Suppressor macrophage (primary cell): ENCODE measurements around the gene RBP4.
"Not testable (repeated sequence)": the region's sequence is repeated elsewhere in the genome, so short reads cannot be mapped to it uniquely, and the experiment has no call there.

Experiments used
- DNase-seq, 4 experiments: peaks; one replicate each; pipeline ENCODE4 v3.0.0-alpha.2; 2020 to 2022

Gene RBP4

GRCh38 chr10:93566435-93567276 is 34.4 kb downstream of the RBP4 start, which contains the start of gene FFAR4:
FFAR4 (plus strand) TSS chr10:93566665; CDS start chr10:93566721, 56 bp downstream.
- peak; percentile 73 to 88 (median 84) for DNase-seq

- peak; percentile 78 to 90 (median 86) for DNase-seq
Measured at GRCh38 chr10:93565446-93565845, 35.6 kb downstream of the RBP4 start.

- no peak for DNase-seq
Measured at GRCh38 chr10:93560541-93560940, 40.5 kb downstream of the RBP4 start.

GRCh38 chr10:93559490-93559889 is 41.5 kb downstream of the RBP4 start:
- no peak for DNase-seq

- DNase-seq: peak; percentile 93 to 96 (median 95)
Measured at GRCh38 chr10:93554760-93555432, 46.1 kb downstream of the RBP4 start.

- no peak for DNase-seq
Measured at GRCh38 chr10:93554316-93554663, 46.7 kb downstream of the RBP4 start.

GRCh38 chr10:93553482-93554315 is 47.3 kb downstream of the RBP4 start:
- DNase-seq: no peak

- DNase-seq: no peak
Measured at GRCh38 chr10:93552780-93553179, 48.3 kb downstream of the RBP4 start.

- DNase-seq: no peak
Measured at GRCh38 chr10:93550606-93551005, 50.4 kb downstream of the RBP4 start.

GRCh38 chr10:93548376-93549071 is 52.5 kb downstream of the RBP4 start:
- no peak for DNase-seq

- DNase-seq: no peak
Measured at GRCh38 chr10:93547522-93547921, 53.5 kb downstream of the RBP4 start.

GRCh38 chr10:93546995-93547394 is 54.0 kb downstream of the RBP4 start:
- not testable (repeated sequence) for DNase-seq

GRCh38 chr10:93542358-93542791 is 58.7 kb downstream of the RBP4 start:
- no peak for DNase-seq
